ENCODE measurements around the gene P2RY1.

The P2RY1 gene

GRCh38 chr3:152818027-152818426 lies 16.9 kb upstream of the P2RY1 start:
- H3K4me2 ChIP-seq (ENCODE audit: low read length), result no peak overlapping the region
- no peaks in the 10 kb centered on the region for H4K20me1 ChIP-seq (ENCODE audit: insufficient read depth, low read length)
- TF ChIP-seq EZH2phosphoT487 (IDR thresholded peaks at IDR 0.05; ENCODE audit: low read depth), result no peak
- no peak for TF ChIP-seq CTCF (IDR thresholded peaks at IDR 0.05; ENCODE audit: low read depth, low read length)
- no peaks in the 10 kb centered on the region for H3K9me3 ChIP-seq (ENCODE audit: insufficient read depth, low read length)
- no peak overlapping the region for H3K9ac ChIP-seq (ENCODE audit: low read length)
- H3K4me1 ChIP-seq (ENCODE audit: low read length), result peaks cover 5% of the 10 kb centered on the region; the same call in 1 of the 2 replicates
- H3K79me2 ChIP-seq (ENCODE audit: low read length), result no peaks in the 10 kb centered on the region
- no peak overlapping the region for H3K4me3 ChIP-seq (ENCODE audit: low read length)
- no peaks in the 10 kb centered on the region for H3K27me3 ChIP-seq (ENCODE audit: low read depth, low read length)
- H3K27ac ChIP-seq (ENCODE audit: low read length), result no peak overlapping the region
- H3K36me3 ChIP-seq (replicated peaks; ENCODE audit: low read depth, low read length), result no peaks in the 10 kb centered on the region
- H2AFZ ChIP-seq (ENCODE audit: low read depth, low read length), result no peak overlapping the region

GRCh38 chr3:152823173-152823572 lies 11.8 kb upstream of the P2RY1 start:
- no peak overlapping the region for H3K4me2 ChIP-seq (ENCODE audit: low read length)
- no peak for TF ChIP-seq CTCF (IDR thresholded peaks at IDR 0.05; ENCODE audit: low read depth, low read length)
- TF ChIP-seq EZH2phosphoT487 (IDR thresholded peaks at IDR 0.05; ENCODE audit: low read depth), result no peak
- H3K4me1 ChIP-seq (ENCODE audit: low read length), result no peaks in the 10 kb centered on the region
- no peaks in the 10 kb centered on the region for H3K9me3 ChIP-seq (ENCODE audit: insufficient read depth, low read length)
- H2AFZ ChIP-seq (ENCODE audit: low read depth, low read length), result no peak overlapping the region
- H3K36me3 ChIP-seq (replicated peaks; ENCODE audit: low read depth, low read length), result no peaks in the 10 kb centered on the region
- H3K27ac ChIP-seq (ENCODE audit: low read length), result no peak overlapping the region
- no peak overlapping the region for H3K4me3 ChIP-seq (ENCODE audit: low read length)
- H3K79me2 ChIP-seq (ENCODE audit: low read length), result no peaks in the 10 kb centered on the region
- H4K20me1 ChIP-seq (ENCODE audit: insufficient read depth, low read length), result no peaks in the 10 kb centered on the region
- H3K27me3 ChIP-seq (ENCODE audit: low read depth, low read length), result no peaks in the 10 kb centered on the region
- H3K9ac ChIP-seq (ENCODE audit: low read length), result no peak overlapping the region

- Histone ChIP-seq H3K4me3 (ENCODE audit: low read length) (no peak overlapping the region), H2AFZ (ENCODE audit: low read depth, low read length) (no peak overlapping the region), H3K27me3 (ENCODE audit: low read depth, low read length) (no peaks in the 10 kb centered on the region), H3K4me1 (ENCODE audit: low read length) (no peaks in the 10 kb centered on the region), H3K9ac (ENCODE audit: low read length) (no peak overlapping the region), H3K27ac (ENCODE audit: low read length) (no peak overlapping the region), H4K20me1 (ENCODE audit: insufficient read depth, low read length) (no peaks in the 10 kb centered on the region), H3K4me2 (ENCODE audit: low read length) (no peak overlapping the region), H3K36me3 (replicated peaks; ENCODE audit: low read depth, low read length) (no peaks in the 10 kb centered on the region), H3K79me2 (ENCODE audit: low read length) (no peaks in the 10 kb centered on the region), H3K9me3 (ENCODE audit: insufficient read depth, low read length) (no peaks in the 10 kb centered on the region)
- no peak for TF ChIP-seq CTCF (IDR thresholded peaks at IDR 0.05; ENCODE audit: low read depth, low read length)
- no peak for TF ChIP-seq EZH2phosphoT487 (IDR thresholded peaks at IDR 0.05; ENCODE audit: low read depth)
These were observed 11.2 kb upstream of the P2RY1 start for GRCh38 chr3:152823781-152824180.

- no peak overlapping the region for H3K4me2 ChIP-seq (ENCODE audit: low read length)
- H3K9me3 ChIP-seq (ENCODE audit: insufficient read depth, low read length), result no peaks in the 10 kb centered on the region
- H2AFZ ChIP-seq (ENCODE audit: low read depth, low read length), result no peak overlapping the region
- H3K4me1 ChIP-seq (ENCODE audit: low read length), result no peaks in the 10 kb centered on the region
- no peak overlapping the region for H3K27ac ChIP-seq (ENCODE audit: low read length)
- TF ChIP-seq EZH2phosphoT487 (IDR thresholded peaks at IDR 0.05; ENCODE audit: low read depth) (no peak), CTCF (IDR thresholded peaks at IDR 0.05; ENCODE audit: low read depth, low read length) (no peak)
- no peaks in the 10 kb centered on the region for H3K79me2 ChIP-seq (ENCODE audit: low read length)
- no peaks in the 10 kb centered on the region for H3K27me3 ChIP-seq (ENCODE audit: low read depth, low read length)
- H3K36me3 ChIP-seq (replicated peaks; ENCODE audit: low read depth, low read length), result no peaks in the 10 kb centered on the region
- no peak overlapping the region for H3K9ac ChIP-seq (ENCODE audit: low read length)
- H4K20me1 ChIP-seq (ENCODE audit: insufficient read depth, low read length), result no peaks in the 10 kb centered on the region
- no peak overlapping the region for H3K4me3 ChIP-seq (ENCODE audit: low read length)
These were observed 9.4 kb upstream of the P2RY1 start for GRCh38 chr3:152825566-152825965.
